ENCODE measurements around the gene NSMF.
"Not testable (repeated sequence)": the region's sequence is repeated elsewhere in the genome, so short reads cannot be mapped to it uniquely, and the experiment has no call there.

NSMF gene

GRCh38 chr9:137475666-137476065 lies 16.5 kb upstream of the NSMF start:
- no peak for DNase-seq

GRCh38 chr9:137474271-137474670 lies 15.1 kb upstream of the NSMF start:
- no peak for DNase-seq

- no peak for DNase-seq
Measured at GRCh38 chr9:137470785-137471184, 11.7 kb upstream of the NSMF start.

GRCh38 chr9:137467896-137468295 lies 8.8 kb upstream of the NSMF start:
- DNase-seq: no peak

GRCh38 chr9:137467161-137467581 lies 8.0 kb upstream of the NSMF start:
- DNase-seq: no peak

GRCh38 chr9:137466389-137467085 lies 7.4 kb upstream of the NSMF start:
- not testable (repeated sequence) for DNase-seq

GRCh38 chr9:137465720-137466388 lies 6.7 kb upstream of the NSMF start:
- peak; percentile 45 for DNase-seq

- DNase-seq: peak; percentile 45
Measured at GRCh38 chr9:137465000-137465719, 6.0 kb upstream of the NSMF start.

GRCh38 chr9:137464291-137464999 lies 5.3 kb upstream of the NSMF start:
- DNase-seq: peak; percentile 48

GRCh38 chr9:137463931-137464290 lies 4.8 kb upstream of the NSMF start:
- DNase-seq: no peak

- DNase-seq: peak; percentile 46
Measured at GRCh38 chr9:137462986-137463930, 4.1 kb upstream of the NSMF start.

- no peak for DNase-seq
Measured at GRCh38 chr9:137462396-137462985, 3.4 kb upstream of the NSMF start.

- DNase-seq: peak; percentile 89
Measured at GRCh38 chr9:137461663-137462395, 2.7 kb upstream of the NSMF start.

GRCh38 chr9:137461316-137461662 lies 2.2 kb upstream of the NSMF start:
- no peak for DNase-seq

- DNase-seq: peak; percentile 50
Measured at GRCh38 chr9:137460363-137461315, 1.5 kb upstream of the NSMF start.

- peak; percentile 45 for DNase-seq
Measured at GRCh38 chr9:137459601-137460362, 648 bp upstream of the NSMF start.

GRCh38 chr9:137458194-137459151 lies 661 bp downstream of the NSMF start:
- DNase-seq: peak; percentile 52
